WTC11 (cell line): ENCODE results near the gene VGLL3. TPM values are rescaled to one million over a fixed set of nuclear protein-coding genes. Genes with fewer than 3 reads are reported as not detected.
A peak's percentile ranks its signal among the peaks of the same experiment; 100 is the strongest.

Experiments used
- ATAC-seq: fragments of 200-7000 bp; cut with Tn5 transposase; 2 replicates; pipeline ENCODE4 v1.10.0; 2021; ENCODE audit warnings: mild to moderate bottlenecking, moderate library complexity
- CTCF ChIA-PET: fragments of 300-600 bp; sonication (Branson Sonifier 250); formaldehyde crosslinking; loops from one replicate; lab custom pipeline; 2021; ENCODE audit warnings: antibody characterized with exemption; lab: Charles Lee
- POLR2A ChIA-PET: fragments of 350-600 bp; sonication (Branson Sonifier 250); formaldehyde crosslinking; loops from one replicate; lab custom pipeline; 2021; ENCODE audit warnings: antibody characterized with exemption; lab: Charles Lee
- DNase-seq: peaks from one replicate; pipeline ENCODE4 v3.0.0; 2021; ENCODE audit warnings: low spot score
- H3K27ac Mint-ChIP-seq: 2 replicates; pipeline ENCODE4 v1.8.0; 2021; ENCODE audit warnings: mixed read lengths
- H3K27me3 Mint-ChIP-seq: 2 replicates; pipeline ENCODE4 v1.8.0; 2021; ENCODE audit warnings: low read depth, mild to moderate bottlenecking, moderate library complexity, mixed read lengths
- H3K36me3 Mint-ChIP-seq: 2 replicates; pipeline ENCODE4 v1.8.0; 2021; ENCODE audit warnings: mixed read lengths
- H3K4me1 Mint-ChIP-seq: 2 replicates; pipeline ENCODE4 v1.8.0; 2022; ENCODE audit warnings: mixed read lengths
- H3K4me3 Mint-ChIP-seq: 2 replicates; pipeline ENCODE4 v1.8.0; 2021; ENCODE audit warnings: mild to moderate bottlenecking, moderate library complexity, mixed read lengths
- H3K9me3 Mint-ChIP-seq: 2 replicates; pipeline ENCODE4 v1.8.0; 2021; ENCODE audit warnings: mixed read lengths
- CBFB ChIP-seq: sonication (generic); formaldehyde crosslinking; IDR thresholded peaks from 2 replicates; pipeline ENCODE4 v1.8.1; 2022; ENCODE audit warnings: mild to moderate bottlenecking, low read depth, missing genetic modification reagents
- ETV6 ChIP-seq: sonication (generic); formaldehyde crosslinking; IDR thresholded peaks from 2 replicates; pipeline ENCODE4 v1.8.1; 2022; ENCODE audit warnings: mild to moderate bottlenecking, missing genetic modification reagents
- FOXK1 ChIP-seq: sonication (generic); formaldehyde crosslinking; IDR thresholded peaks from 2 replicates; pipeline ENCODE4 v1.8.0; 2022; ENCODE audit warnings: mild to moderate bottlenecking, moderate library complexity, missing genetic modification reagents
- GABPB1 ChIP-seq: sonication (generic); formaldehyde crosslinking; IDR thresholded peaks from 2 replicates; pipeline ENCODE4 v1.8.1; 2023; ENCODE audit warnings: mild to moderate bottlenecking, missing genetic modification reagents
- KAT7 ChIP-seq: sonication (generic); formaldehyde crosslinking; IDR thresholded peaks from 2 replicates; pipeline ENCODE4 v1.8.1; 2023; ENCODE audit warnings: missing genetic modification reagents, mild to moderate bottlenecking, borderline replicate concordance
- NFYB ChIP-seq: sonication (generic); formaldehyde crosslinking; conservative IDR thresholded peaks from 2 replicates; pipeline ENCODE4 v1.8.0; 2022; ENCODE audit warnings: low read depth, missing genetic modification reagents
- NR2C2 ChIP-seq: sonication (generic); formaldehyde crosslinking; IDR thresholded peaks from 2 replicates; pipeline ENCODE4 v1.8.0; 2022; ENCODE audit warnings: mild to moderate bottlenecking, missing genetic modification reagents
- RORB ChIP-seq: fragments of 250-450 bp; sonication (Bioruptor Pico); IDR thresholded peaks from 2 replicates; pipeline ENCODE4 v1.9.0; 2021; ENCODE audit warnings: mild to moderate bottlenecking
- SP1 ChIP-seq: sonication (generic); formaldehyde crosslinking; conservative IDR thresholded peaks from 2 replicates; pipeline ENCODE4 v1.8.1; 2022; ENCODE audit warnings: missing genetic modification reagents
- TP53 ChIP-seq: sonication (generic); formaldehyde crosslinking; IDR thresholded peaks from 2 replicates; pipeline ENCODE4 v1.8.1; 2023; ENCODE audit warnings: mild to moderate bottlenecking, missing genetic modification reagents
- ZNF232 ChIP-seq: sonication (generic); formaldehyde crosslinking; IDR thresholded peaks from 2 replicates; pipeline ENCODE4 v1.8.0; 2022; ENCODE audit warnings: mild to moderate bottlenecking, missing genetic modification reagents
- ZNF263 ChIP-seq: sonication (generic); formaldehyde crosslinking; IDR thresholded peaks from 2 replicates; pipeline ENCODE4 v1.8.1; 2022; ENCODE audit warnings: low read depth, mild to moderate bottlenecking, moderate library complexity, missing genetic modification reagents
- ZNF416 ChIP-seq: fragments of 250-450 bp; sonication (Bioruptor Pico); IDR thresholded peaks from 2 replicates; pipeline ENCODE4 v1.9.0; 2021; ENCODE audit warnings: mild to moderate bottlenecking, inconsistent platforms
- ZNF671 ChIP-seq: fragments of 250-450 bp; sonication (Bioruptor Pico); IDR thresholded peaks from 2 replicates; pipeline ENCODE4 v1.8.0; 2021; ENCODE audit warnings: mild to moderate bottlenecking
- total RNA-seq: library from RNA; stranded (reverse); gene quantifications from 3 replicates; pipeline ENCODE4 v1.2.3, GENCODE V29; 2021
- TF ChIP-seq, protein P1 (sequence below): fragments of 250-450 bp; sonication (Bioruptor Pico); IDR thresholded peaks from 2 replicates; pipeline ENCODE4 v1.9.0; 2021; ENCODE audit warnings: mild to moderate bottlenecking
- TF ChIP-seq, protein P2 (sequence below): sonication (generic); formaldehyde crosslinking; IDR thresholded peaks from 2 replicates; pipeline ENCODE4 v1.8.0; 2022; ENCODE audit warnings: mild to moderate bottlenecking, missing genetic modification reagents
- TF ChIP-seq, protein P3 (sequence below): sonication (generic); formaldehyde crosslinking; IDR thresholded peaks from 2 replicates; pipeline ENCODE4 v1.8.1; 2023; ENCODE audit warnings: mild to moderate bottlenecking, missing genetic modification reagents
- TF ChIP-seq, protein P4 (sequence below): sonication (generic); formaldehyde crosslinking; IDR thresholded peaks from 2 replicates; pipeline ENCODE4 v1.8.1; 2022; ENCODE audit warnings: mild to moderate bottlenecking, missing genetic modification reagents, moderate library complexity, borderline replicate concordance
- TF ChIP-seq, protein P5 (sequence below): sonication (generic); formaldehyde crosslinking; IDR thresholded peaks from 2 replicates; pipeline ENCODE4 v1.8.0; 2023; ENCODE audit warnings: missing genetic modification reagents, mild to moderate bottlenecking, borderline replicate concordance

The VGLL3 gene
- total RNA-seq, 1 experiment from 2014 or later, result 10.4 TPM

DNA sequence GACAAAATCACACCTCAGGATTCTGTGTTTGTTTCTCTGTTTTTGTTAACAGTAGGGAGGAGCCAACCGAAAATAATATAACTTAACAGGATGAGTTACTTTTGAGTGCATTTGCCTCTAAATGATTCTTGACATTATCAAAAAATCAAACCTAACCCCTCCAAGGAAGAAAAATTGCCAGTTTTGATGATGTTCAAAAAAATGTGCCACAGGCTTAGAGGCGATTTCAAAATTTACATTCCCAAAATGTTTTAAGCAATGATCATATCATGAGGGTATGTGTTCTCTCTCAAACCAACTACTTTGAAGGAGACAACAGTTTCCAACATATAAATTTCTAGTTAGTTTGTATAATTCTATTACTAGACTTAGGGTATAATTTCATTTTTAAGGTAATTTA is 6.7 kb downstream of the VGLL3 start:
- Mint-ChIP-seq H3K4me3 (no peak overlapping the region), H3K27ac (no peak overlapping the region), H3K4me1 (peaks cover 2% of the 10 kb centered on the region), H3K9me3 (no peaks in the 10 kb centered on the region), H3K36me3 (no peaks in the 10 kb centered on the region), H3K27me3 (peaks cover 9% of the 10 kb centered on the region)
- ATAC-seq, result no peak
- DNase-seq, result no peak
- TF ChIP-seq NR2C2 (CRISPR knock-in tag) (no peak), ZNF263 (CRISPR knock-in tag) (no peak), ZNF232 (CRISPR knock-in tag) (no peak), NFYB (CRISPR knock-in tag) (no peak), RORB (CRISPR knock-in tag) (no peak), SP1 (no peak), CBFB (no peak)
- TF ChIP-seq, protein P1, sequence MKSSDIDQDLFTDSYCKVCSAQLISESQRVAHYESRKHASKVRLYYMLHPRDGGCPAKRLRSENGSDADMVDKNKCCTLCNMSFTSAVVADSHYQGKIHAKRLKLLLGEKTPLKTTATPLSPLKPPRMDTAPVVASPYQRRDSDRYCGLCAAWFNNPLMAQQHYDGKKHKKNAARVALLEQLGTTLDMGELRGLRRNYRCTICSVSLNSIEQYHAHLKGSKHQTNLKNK (CRISPR knock-in tag), result no peak
- TF ChIP-seq, protein P2, sequence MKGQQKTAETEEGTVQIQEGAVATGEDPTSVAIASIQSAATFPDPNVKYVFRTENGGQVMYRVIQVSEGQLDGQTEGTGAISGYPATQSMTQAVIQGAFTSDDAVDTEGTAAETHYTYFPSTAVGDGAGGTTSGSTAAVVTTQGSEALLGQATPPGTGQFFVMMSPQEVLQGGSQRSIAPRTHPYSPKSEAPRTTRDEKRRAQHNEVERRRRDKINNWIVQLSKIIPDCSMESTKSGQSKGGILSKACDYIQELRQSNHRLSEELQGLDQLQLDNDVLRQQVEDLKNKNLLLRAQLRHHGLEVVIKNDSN (CRISPR knock-in tag), result no peak
- CTCF ChIA-PET, result no interaction called here
- POLR2A ChIA-PET, result no interaction called here

DNA sequence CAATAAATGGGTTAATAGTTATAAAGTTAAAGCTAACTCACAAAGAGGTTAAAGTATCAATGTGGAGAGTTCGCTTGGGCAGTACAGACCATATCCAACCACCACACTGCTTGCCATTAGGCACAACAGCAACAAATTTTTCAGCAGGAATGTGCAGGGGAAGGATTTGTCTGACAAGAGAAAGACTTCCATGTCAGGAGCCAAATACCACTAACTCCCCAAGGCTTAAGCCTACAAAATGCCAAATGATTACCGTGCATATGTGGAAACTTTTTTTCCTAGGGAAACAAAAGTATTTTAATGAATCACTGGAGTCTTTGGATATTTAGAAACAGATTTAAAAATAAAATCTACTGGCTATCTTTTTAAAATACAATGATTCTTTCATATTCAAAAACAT is 8.1 kb downstream of the VGLL3 start:
- Mint-ChIP-seq H3K36me3 (no peaks in the 10 kb centered on the region), H3K27ac (peak overlapping the region; percentile 64; the same call in 1 of the 2 replicates), H3K4me3 (no peak overlapping the region), H3K27me3 (no peaks in the 10 kb centered on the region), H3K9me3 (no peaks in the 10 kb centered on the region), H3K4me1 (no peaks in the 10 kb centered on the region)
- DNase-seq (no peak), ATAC-seq (no peak)
- POLR2A ChIA-PET, result no interaction called here
- TF ChIP-seq KAT7 (CRISPR knock-in tag), result no peak
- TF ChIP-seq GABPB1 (CRISPR knock-in tag), result no peak
- TF ChIP-seq, protein P3, sequence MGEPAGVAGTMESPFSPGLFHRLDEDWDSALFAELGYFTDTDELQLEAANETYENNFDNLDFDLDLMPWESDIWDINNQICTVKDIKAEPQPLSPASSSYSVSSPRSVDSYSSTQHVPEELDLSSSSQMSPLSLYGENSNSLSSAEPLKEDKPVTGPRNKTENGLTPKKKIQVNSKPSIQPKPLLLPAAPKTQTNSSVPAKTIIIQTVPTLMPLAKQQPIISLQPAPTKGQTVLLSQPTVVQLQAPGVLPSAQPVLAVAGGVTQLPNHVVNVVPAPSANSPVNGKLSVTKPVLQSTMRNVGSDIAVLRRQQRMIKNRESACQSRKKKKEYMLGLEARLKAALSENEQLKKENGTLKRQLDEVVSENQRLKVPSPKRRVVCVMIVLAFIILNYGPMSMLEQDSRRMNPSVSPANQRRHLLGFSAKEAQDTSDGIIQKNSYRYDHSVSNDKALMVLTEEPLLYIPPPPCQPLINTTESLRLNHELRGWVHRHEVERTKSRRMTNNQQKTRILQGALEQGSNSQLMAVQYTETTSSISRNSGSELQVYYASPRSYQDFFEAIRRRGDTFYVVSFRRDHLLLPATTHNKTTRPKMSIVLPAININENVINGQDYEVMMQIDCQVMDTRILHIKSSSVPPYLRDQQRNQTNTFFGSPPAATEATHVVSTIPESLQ (CRISPR knock-in tag), result no peak
- CTCF ChIA-PET, result no interaction called here

DNA sequence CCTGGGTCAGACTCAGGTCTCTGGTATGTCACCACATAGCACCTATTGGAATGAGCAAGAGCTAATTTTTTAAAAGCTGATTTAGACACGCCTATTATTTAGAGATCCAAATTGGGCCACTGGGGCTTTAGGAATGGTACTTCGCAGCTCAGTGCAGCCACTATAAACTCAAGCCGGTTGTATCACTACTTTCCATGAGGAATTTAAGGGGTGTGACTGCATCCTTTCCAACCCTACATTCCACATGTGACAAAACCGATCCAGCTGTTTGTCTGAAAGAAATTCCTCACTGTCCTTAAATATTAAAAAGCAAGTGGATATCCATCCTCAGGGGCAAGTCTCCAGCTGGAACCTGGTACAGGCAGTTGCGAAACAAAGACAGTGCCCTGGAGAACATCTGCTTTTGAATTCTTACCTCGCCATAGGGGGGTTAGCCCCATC is 12.8 kb downstream of the VGLL3 start:
- POLR2A ChIA-PET, result no interaction called here
- no peaks in the 10 kb centered on the region for H3K9me3 Mint-ChIP-seq
- TF ChIP-seq, protein P3 (CRISPR knock-in tag), result no peak
- TF ChIP-seq, protein P4, sequence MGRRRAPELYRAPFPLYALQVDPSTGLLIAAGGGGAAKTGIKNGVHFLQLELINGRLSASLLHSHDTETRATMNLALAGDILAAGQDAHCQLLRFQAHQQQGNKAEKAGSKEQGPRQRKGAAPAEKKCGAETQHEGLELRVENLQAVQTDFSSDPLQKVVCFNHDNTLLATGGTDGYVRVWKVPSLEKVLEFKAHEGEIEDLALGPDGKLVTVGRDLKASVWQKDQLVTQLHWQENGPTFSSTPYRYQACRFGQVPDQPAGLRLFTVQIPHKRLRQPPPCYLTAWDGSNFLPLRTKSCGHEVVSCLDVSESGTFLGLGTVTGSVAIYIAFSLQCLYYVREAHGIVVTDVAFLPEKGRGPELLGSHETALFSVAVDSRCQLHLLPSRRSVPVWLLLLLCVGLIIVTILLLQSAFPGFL, result no peak
- TF ChIP-seq SP1, result no peak
- TF ChIP-seq, protein P5, sequence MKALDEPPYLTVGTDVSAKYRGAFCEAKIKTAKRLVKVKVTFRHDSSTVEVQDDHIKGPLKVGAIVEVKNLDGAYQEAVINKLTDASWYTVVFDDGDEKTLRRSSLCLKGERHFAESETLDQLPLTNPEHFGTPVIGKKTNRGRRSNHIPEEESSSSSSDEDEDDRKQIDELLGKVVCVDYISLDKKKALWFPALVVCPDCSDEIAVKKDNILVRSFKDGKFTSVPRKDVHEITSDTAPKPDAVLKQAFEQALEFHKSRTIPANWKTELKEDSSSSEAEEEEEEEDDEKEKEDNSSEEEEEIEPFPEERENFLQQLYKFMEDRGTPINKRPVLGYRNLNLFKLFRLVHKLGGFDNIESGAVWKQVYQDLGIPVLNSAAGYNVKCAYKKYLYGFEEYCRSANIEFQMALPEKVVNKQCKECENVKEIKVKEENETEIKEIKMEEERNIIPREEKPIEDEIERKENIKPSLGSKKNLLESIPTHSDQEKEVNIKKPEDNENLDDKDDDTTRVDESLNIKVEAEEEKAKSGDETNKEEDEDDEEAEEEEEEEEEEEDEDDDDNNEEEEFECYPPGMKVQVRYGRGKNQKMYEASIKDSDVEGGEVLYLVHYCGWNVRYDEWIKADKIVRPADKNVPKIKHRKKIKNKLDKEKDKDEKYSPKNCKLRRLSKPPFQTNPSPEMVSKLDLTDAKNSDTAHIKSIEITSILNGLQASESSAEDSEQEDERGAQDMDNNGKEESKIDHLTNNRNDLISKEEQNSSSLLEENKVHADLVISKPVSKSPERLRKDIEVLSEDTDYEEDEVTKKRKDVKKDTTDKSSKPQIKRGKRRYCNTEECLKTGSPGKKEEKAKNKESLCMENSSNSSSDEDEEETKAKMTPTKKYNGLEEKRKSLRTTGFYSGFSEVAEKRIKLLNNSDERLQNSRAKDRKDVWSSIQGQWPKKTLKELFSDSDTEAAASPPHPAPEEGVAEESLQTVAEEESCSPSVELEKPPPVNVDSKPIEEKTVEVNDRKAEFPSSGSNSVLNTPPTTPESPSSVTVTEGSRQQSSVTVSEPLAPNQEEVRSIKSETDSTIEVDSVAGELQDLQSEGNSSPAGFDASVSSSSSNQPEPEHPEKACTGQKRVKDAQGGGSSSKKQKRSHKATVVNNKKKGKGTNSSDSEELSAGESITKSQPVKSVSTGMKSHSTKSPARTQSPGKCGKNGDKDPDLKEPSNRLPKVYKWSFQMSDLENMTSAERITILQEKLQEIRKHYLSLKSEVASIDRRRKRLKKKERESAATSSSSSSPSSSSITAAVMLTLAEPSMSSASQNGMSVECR (CRISPR knock-in tag), result no peak
- TF ChIP-seq TP53 (CRISPR knock-in tag), result no peak
- no peak for TF ChIP-seq ZNF671 (CRISPR knock-in tag)
- TF ChIP-seq FOXK1 (CRISPR knock-in tag), result no peak
- no peak for TF ChIP-seq ETV6 (CRISPR knock-in tag)
- no peak for TF ChIP-seq ZNF416 (CRISPR knock-in tag)
- DNase-seq, result no peak
- no peaks in the 10 kb centered on the region for H3K4me1 Mint-ChIP-seq
- ATAC-seq, result no peak
- CTCF ChIA-PET, result interaction anchor here (1.1 kb wide), 1 partner anchor 12 kb away, joined by 4 read pairs; the partner anchor contains the start of gene VGLL3
- H3K36me3 Mint-ChIP-seq, result no peaks in the 10 kb centered on the region
- no peaks in the 10 kb centered on the region for H3K27me3 Mint-ChIP-seq
- H3K4me3 Mint-ChIP-seq, result no peak overlapping the region
- H3K27ac Mint-ChIP-seq, result no peak overlapping the region
